ENCODE results near the gene GDPD3.

The GDPD3 gene

GRCh38 chr16:30124985-30125379 is 11.6 kb upstream of the GDPD3 start:
- DNase-seq (ENCODE audit: low read depth): no peak
- H3K4me3 ChIP-seq (ENCODE audit: low read depth, low read length): no peak overlapping the region
- no peak for TF ChIP-seq CTCF (IDR thresholded peaks at IDR 0.05; ENCODE audit: low read depth, low read length, missing control alignments)

- DNase-seq (ENCODE audit: low read depth): no peak
- TF ChIP-seq CTCF (IDR thresholded peaks at IDR 0.05; ENCODE audit: low read depth, low read length, missing control alignments): no peak
- peak overlapping the region; percentile 76 for H3K4me3 ChIP-seq (ENCODE audit: low read depth, low read length)
Observed at GRCh38 chr16:30122604-30123160, 9.3 kb upstream of the GDPD3 start.

GRCh38 chr16:30121741-30122571 is 8.6 kb upstream of the GDPD3 start:
- DNase-seq (ENCODE audit: low read depth): no peak
- no peak for TF ChIP-seq CTCF (IDR thresholded peaks at IDR 0.05; ENCODE audit: low read depth, low read length, missing control alignments)
- peak overlapping the region; percentile 76 for H3K4me3 ChIP-seq (ENCODE audit: low read depth, low read length)

GRCh38 chr16:30120340-30121105 is 7.2 kb upstream of the GDPD3 start:
- H3K4me3 ChIP-seq (ENCODE audit: low read depth, low read length): no peak overlapping the region
- no peak for DNase-seq (ENCODE audit: low read depth)

GRCh38 chr16:30119428-30119827 is 6.1 kb upstream of the GDPD3 start:
- no peak for TF ChIP-seq CTCF (IDR thresholded peaks at IDR 0.05; ENCODE audit: low read depth, low read length, missing control alignments)
- H3K4me3 ChIP-seq (ENCODE audit: low read depth, low read length): no peak overlapping the region
- no peak for DNase-seq (ENCODE audit: low read depth)

More at GRCh38 chr16:30120340-30121105, 7.2 kb upstream of the GDPD3 start:
- no peak for TF ChIP-seq CTCF (IDR thresholded peaks at IDR 0.05; ENCODE audit: low read depth, low read length, missing control alignments)

GRCh38 chr16:30117768-30118167 is 4.4 kb upstream of the GDPD3 start:
- no peak overlapping the region for H3K4me3 ChIP-seq (ENCODE audit: low read depth, low read length)
- no peak for TF ChIP-seq CTCF (IDR thresholded peaks at IDR 0.05; ENCODE audit: low read depth, low read length, missing control alignments)
- no peak for DNase-seq (ENCODE audit: low read depth)

Measured in GM12864 (cell line).